Fibroblast of skin of right biceps (primary cell): Measurements from ENCODE around the gene CXCL11.
"Not testable (repeated sequence)": the region's sequence is repeated elsewhere in the genome, so short reads cannot be mapped to it uniquely, and the experiment has no call there.

Experiments
- DNase-seq: peaks from one replicate; pipeline ENCODE4 v3.0.0-alpha.2; 2013

The CXCL11 gene

DNA sequence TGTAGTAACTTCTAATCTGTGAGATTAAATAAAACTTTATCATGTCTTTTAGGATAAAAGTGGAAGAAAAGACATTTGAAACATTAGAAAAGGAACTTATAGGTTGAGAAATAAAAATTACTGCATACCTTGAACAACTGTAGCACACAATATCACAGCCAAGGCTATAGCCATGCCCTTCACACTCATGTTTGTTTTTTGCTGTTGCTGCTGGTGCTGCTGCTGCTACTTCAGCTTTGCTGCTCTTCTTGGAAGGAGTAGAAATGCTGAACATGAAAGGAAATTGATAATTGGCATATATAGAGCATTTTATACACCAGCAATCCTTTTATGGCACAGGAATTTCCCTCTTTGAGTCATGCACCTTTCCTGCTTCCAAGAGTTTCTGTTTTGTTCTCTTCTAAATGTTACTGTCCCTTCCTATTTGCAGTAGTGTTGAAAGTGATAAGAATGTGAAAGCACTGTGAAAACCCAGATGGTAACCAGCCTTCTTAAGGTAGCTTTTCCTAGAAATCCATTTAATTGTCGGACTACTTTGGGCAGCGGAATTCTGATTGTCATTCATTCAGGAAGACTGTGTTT lies at the start of gene CXCL11:
Gene CXCL11, minus strand, starts transcription at position 272 of the 582 bp plus-strand sequence. Its CDS starts 83 bp downstream, at position 189.
- no peak for DNase-seq

DNA sequence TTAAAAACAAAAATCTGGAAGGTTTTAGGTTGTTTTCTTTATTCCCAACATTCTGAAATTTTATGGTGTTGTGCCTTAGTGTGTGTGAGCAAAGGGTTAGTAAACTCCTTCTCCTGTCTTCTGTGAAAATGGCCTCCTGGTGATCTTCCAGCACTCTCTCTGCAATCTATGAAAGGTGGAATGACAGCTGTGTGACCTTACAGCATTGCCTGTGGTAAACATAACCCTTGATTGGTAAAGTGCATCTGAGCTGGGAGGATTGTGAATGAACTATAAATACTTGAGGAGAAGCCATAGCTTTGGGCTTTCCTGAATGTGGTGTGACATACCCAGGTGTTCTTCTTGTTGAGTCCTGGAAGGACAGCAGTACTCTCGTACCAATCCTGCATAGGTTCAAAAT lies 48.7 kb upstream of the CXCL11 start:
- DNase-seq: no peak

DNA sequence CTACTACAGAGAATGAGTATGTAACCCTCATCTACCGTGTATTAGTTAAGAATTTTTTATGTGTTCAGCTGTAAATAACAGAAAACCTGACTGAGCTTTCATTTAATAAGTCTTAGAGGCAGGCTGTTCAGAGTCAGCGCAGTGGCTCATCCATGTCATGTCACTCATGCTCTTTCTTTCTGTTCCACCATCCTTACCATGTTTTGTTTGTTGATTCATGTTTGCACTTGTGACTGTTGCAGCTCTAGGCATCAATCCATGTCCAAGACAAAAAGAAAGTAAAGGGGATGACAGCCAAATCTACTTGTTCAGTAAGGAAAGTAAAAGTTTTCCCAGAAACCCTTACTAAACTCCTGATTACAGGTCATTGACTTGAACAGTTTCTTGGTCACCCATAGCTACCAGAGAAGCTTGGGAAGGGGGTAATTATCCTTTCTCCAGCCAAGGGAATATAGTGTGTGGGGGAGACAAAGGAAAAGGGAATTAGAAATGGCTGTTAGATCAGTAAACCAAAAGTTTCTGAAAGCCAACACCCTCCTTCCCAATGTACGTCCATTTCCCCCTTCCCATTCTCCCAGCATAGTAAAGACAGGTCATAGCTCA lies 47.6 kb upstream of the CXCL11 start:
- no peak for DNase-seq

DNA sequence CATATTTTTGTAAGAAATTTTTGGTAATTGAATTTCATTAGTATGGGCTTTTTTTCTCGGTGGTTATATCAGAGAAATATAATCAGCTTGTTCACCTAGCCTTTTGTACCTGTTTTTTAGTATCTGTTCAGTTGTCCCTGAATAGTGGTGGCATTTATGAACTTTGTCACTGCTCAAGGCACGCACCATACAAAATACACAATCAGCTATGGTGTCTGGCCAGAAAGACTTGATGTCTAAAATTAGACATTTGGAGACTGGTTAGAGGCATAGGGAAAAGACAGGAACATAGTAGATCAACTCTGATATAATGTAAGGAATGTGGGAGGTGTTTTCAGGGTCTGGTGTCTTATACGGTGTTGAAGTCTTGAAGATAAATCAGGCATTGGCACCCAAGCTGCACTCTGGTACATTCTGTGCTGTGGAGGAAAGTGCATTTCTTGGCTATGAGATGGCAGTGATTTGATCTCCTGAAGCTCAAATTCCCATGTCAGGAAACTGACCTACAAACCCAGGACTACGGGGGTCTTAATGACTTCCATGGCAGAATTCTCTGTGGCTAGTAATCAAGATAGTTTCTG lies 42.3 kb upstream of the CXCL11 start:
- DNase-seq: peak; percentile 3

DNA sequence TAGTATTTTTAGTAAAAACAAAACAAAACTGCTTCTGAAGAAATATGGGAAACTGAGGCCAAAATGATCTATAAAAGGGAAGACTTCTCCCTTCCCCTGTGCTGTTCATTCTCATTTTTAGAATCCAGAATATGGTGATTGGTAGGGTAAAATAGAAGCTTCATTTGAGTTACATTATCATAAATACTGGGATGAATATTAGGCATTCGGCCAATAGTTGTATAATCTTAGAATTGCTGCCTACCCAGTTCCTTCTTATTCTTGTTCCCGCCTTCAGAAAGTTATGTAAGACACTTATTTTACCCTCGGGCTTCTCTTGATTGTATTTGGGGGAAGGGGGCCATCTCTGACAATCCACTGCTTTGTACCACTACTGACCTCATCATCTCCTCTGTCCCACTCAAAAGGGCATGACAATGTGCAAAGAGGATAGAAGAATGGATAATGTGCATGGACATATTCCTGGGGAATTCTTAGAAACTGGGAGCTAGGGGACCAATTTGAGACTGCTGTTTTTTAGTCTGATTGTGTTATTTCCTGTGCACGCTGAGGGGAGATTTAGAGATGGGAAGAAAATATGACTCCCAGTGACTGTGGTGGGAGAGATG lies 39.2 kb upstream of the CXCL11 start:
- DNase-seq: no peak

DNA sequence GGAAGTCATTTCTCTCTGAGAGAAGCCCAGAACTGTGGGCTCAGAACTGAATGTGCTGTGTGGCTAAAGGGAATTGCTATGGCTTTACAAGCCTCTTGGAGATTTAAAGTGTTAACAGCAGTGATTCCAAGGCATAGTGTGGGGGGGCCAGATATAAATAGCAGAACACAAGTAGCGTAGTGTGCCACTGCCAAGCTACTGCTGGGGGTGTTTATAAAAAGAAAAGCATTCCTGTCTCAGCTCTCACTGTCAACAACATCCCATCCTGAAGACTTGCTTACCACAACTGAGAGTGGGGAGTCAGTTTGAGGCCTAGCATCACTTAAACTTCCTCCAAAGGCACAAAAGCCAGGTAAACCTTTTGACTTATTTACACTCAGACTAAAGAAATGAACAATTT lies 38.6 kb upstream of the CXCL11 start, which contains the start of gene ART3:
Gene ART3, plus strand, starts transcription at position 242 of the 400 bp plus-strand sequence. CDS start 1,181 bp downstream, outside the sequence.
- DNase-seq: no peak

DNA sequence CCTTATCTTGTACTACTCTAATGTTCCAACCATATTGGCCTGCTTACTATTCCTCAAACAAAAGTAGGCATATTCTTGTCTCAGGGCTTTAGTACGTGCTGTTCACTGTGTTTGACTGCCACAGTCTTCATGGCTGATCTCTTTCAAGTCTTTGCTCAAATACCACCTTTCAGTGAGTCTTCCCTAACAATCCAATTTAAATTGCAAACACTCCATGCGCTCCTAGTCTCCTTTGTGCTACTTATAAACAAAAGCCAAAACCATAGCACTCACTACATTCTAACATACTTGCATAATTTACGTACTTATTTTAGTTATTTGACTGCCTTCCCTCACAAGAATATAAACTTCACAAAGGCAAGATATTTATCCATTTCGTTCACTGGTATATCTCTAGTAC lies 36.9 kb upstream of the CXCL11 start:
- DNase-seq: no peak

DNA sequence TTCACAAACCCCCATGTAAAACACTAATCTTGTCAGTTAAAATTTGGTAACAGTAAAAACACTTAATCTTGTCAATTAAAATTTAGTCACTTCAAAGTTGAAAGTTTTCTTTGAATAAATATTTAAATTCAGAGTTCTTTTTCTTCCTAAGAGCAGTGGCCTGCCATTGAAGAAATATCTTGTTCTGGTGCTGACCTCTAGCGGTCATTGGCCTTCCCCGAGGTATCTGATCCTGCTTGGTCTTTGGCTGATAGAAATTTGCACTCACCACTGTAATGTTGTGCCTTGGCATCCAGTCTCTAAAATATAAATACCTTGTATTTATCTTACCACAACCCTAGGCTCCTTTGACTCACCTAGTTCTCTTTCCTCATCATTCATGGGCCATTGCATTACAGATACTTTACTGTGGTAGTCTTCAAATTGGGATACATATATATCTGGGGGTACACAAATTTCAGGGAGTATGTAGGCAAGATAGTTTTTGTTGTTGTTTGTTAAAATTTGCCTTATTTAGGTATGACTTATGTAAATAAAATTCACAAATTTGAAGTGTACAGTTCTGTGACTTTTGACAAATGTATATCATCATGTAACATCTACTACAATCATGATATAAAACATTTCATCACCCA lies 31.9 kb upstream of the CXCL11 start:
- peak; percentile 64 for DNase-seq

DNA sequence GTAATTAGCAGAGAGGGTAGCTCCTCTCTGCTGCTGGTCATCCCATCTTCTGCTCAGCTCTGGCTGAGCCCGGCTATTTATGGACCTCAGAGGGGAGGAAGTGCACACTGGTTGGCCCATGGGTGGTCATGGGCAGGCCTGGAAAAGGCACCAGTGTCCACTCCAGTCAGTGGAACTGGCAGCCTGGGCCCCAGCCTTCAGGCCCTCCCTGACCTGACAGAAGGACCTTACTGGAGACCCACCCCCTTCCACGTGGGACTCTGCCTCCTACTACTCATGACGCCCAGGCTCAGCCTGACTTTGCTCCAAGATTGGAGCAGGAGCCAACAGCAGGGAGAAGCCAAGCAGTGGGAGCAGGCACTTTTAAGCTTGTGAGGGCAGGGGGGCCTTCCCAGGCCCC lies 30.7 kb upstream of the CXCL11 start:
- DNase-seq: no peak

DNA sequence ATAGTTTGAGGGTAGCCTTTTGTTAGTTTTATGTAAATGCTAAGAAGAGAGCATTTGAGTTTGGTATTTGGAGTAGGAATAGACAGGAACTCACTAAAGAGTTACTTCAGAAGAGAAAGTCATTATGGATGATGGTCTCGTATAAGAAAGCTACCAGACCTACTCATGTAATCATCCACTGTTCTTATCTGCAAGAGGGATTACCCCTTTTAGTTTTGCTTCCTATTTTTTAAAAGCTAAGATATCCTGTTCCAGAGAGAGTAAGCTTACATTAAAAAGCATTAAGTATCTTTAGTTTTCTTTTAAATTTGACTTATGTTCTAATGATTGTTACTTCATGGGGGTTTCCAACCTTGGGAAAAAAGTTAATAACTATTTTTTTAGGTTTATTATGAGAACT lies 26.1 kb upstream of the CXCL11 start:
- no peak for DNase-seq

DNA sequence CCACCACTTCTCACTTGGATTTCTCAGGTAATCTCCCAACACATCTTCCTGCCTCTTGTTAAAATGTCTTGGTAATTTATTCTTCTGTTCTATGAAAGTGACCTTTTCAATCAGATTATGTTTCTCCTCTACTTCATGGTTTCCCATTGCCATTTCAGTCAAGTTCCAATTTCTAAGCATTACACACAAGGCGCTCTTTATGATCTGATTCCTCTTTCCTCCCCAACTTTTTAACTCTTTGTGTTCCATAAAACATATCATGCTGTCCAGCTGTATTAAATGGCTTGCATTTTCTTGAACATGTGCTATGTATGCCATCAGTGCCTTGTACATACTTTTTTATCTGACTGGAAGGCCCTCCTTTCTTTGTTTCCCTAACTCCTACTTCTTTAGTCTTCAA lies 25.6 kb upstream of the CXCL11 start:
- no peak for DNase-seq

DNA sequence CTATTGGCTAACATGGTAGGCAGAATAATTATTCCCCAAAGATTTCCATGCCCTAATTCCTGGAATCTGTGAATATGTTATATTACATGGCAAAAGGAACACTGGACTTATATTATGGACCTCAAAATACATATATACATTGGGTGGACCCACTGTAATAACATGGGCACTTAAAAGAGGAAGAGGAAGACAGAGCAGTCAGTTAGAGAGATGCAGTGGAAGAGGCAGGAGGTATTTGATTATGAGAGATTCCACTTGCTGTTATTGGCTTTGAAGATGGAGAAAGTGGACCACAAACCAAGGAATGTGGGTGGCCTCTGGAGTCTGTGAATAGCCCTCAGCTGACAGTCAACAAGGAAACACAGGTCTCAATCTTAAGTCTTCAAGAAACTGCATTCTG lies 24.6 kb upstream of the CXCL11 start:
- DNase-seq: no peak

DNA sequence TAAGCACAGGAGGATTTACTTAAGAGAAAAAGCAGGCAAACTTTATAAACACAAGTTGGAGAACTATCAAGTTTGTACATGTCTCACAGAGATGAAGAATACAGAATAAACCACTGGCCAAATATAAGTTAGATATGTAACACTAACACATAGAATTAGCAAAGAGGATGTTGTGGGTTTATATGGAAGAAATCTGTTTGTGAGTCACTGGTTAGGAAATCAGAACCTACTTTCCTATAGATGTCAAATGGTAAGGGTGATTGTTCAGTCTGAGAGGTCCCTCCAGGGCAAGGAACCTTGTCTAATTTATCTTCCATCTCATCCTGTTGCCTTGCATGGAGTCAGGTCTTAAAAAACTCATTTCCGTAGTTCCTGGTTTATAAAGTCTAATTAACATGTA lies 23.9 kb upstream of the CXCL11 start:
- DNase-seq: peak; percentile 2

DNA sequence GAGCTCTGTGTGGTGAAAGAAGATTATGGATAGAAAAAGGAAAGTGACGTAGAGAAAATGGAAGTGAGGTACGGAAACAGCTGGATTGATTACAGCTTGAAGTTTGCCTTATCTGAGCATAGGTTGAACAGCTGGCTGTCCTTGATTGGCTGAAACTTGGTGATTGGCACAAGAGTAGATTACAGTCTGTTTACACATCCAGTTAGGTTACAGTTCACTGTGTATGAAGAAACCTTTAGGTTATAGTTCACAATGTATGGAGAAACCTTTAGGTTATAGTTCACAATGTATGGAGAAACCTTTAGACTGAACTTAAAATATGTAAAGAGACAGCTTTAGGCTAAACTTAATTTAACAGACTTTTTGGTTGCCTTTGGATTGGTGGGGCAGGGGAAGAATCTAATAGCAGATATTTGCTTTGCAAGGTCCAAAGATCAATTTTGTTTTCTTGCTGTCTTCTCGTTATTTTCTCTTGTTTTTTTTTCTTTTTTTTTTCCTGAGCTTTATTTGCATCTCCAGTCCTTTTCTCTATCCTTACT lies 23.1 kb upstream of the CXCL11 start:
- no peak for DNase-seq

DNA sequence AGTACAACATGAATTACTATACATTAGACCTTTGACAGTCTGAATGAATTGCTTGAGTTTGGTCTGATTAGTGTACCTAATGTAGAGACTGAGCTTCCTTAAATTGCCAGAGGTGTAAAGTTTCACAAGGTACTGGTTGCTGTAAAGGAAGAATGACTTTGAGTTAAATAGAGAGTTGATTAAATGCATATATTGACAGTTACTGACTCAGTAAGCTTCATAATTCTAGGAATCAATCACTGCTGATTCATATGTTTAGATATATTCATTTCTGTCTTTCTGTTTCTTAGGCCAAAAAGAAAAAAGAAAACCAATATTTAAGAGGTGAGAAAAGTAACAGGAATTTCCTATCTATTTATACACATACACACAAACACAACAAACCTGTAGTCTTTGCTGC lies 22.4 kb upstream of the CXCL11 start:
- no peak for DNase-seq

DNA sequence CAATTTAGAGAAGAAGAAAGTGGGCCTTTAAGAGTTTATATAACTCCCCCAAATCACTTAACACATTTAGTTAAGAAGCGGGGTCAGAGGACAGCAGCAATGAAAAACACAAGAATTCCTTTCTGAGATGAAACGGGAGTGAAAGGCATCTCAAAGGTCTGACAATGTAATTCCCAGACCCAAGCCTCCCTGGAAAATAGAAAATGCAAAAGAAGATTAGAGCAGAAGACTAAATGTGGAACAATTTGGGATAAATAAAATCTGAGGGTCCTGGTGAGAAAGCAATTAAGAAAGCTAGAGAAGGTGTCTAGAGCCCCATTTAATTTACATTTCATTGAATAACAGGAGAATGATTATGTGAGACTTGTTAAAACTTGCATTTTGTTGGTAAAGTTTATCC lies 19.6 kb upstream of the CXCL11 start:
- no peak for DNase-seq

DNA sequence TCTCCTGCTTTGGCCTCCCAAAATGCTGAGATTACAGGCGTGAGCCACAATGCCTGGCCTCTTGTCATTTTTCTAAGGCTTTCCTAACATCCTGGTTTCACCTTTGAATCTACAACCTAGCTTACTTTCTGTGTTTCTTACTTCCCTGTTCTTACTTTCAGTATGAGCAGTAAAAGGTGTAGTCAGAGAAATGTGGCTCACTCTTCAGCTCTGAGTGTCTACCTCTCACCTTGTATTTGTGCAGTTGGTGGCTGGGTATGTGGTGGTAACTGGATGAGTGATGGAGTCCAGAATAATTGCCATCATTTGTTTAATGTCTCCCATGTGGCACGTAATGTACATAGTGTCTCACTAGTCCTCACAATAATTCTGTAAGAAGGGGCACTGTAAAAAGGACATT lies 19.1 kb upstream of the CXCL11 start:
- DNase-seq: no peak

DNA sequence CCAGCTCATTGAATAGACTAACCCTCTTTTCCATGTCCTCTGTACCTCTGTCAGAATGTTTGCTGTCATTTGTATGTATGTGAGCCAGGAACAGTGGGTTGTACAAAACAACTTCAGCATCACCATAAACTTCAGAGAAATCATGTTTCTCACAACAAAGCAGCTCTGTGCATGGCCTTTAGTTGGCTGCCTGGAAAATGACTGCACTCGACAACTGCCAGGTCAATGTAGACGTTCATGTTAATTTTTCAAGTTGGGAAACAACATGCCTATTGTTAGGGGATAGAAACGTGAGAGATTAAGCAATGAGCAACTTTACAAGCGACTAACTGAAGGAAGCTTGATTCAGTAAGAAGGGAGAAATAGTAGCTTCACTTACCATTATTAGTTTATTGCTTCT lies 17.9 kb upstream of the CXCL11 start:
- no peak for DNase-seq

DNA sequence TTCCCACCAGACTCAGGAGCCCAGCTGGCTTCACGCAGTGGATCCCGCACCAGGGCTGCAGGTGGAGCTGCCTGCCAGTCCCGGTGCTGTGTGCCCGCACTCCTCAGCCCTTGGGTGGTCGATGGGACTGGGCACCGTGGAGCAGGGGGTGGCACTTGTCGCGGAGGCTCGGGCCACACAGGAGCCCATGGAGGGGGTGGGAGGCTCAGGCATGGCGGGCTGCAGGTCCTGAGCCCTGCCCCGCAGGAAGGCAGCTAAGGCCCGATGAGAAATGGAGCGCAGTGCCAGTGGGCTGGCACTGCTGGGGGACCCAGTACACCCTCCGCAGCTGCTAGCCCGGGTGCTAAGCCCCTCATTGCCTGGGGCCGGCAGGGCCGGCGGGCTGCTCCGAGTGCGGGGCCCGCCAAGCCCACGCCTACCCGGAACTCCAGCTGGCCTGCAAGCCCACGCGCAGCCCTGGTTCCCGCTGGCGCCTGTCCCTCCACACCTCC lies 14.7 kb upstream of the CXCL11 start:
- DNase-seq: not testable (repeated sequence)

DNA sequence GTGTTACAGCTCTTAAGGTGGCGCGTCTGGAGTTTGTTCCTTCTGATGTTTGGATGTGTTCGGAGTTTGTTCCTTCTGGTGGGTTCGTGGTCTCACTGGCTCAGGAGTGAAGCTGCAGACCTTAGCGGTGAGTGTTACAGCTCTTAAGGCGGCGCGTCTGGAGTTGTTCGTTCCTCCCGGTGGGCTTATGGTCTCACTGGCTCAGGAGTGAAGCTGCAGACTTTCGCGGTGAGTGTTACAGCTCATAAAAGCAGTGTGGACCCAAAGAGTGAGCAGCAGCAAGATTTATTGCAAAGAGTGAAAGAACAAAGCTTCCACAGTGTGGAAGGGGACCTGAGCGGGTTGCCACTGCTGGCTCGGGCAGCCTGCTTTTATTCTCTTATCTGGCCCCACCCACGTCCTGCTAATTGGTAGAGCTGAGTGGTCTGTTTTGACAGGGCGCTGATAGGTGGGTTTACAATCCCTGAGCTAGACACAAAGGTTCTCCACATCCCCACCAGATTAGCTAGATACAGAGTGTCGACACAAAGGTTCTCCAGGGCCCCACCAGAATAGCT lies 14.1 kb upstream of the CXCL11 start:
- not testable (repeated sequence) for DNase-seq

DNA sequence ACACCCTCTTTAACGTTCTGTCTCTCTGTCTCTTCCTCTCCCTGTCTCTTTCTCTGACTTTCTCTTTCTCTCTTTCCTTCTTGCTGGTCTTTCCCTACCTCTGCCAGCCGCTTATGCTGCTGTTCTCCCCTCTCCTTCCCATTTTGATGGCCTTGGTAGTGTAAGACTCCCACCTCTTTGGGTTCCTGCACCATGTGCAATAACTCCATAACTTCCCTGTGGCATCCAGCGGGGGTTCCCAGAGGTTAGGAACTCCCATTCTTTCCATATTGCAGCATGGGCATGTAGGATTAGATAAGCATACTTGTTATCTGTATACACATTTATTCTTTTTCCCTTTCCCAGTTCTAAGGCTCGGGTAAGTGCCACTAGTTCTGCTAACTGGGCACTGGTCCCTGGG lies 8.8 kb upstream of the CXCL11 start:
- DNase-seq: not testable (repeated sequence)

DNA sequence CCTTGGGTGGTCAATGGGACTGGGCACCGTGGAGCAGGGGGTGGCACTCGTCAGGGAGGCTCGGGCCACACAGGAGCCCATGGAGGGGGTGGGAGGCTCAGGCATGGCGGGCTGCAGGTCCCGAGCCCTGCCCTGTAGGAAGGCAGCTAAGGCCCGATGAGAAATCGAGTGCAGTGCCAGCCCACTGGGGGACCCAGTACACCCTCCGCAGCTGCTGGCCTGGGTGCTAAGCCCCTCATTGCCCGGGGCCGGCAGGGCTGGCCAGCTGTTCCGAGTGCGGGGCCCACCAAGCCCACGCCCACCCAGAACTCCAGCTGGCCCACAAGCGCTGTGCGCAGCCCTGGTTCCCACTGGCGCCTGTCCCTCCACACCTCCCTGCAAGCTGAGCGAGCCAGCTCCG lies 7.4 kb upstream of the CXCL11 start:
- not testable (repeated sequence) for DNase-seq
